ENCODE results near the gene HAUS2. TPM values are rescaled to one million over a fixed set of nuclear protein-coding genes. Genes with fewer than 3 reads are reported as not detected.

Gene HAUS2
- total RNA-seq, 1 experiment from 2014 or later = 39.8 TPM

DNA sequence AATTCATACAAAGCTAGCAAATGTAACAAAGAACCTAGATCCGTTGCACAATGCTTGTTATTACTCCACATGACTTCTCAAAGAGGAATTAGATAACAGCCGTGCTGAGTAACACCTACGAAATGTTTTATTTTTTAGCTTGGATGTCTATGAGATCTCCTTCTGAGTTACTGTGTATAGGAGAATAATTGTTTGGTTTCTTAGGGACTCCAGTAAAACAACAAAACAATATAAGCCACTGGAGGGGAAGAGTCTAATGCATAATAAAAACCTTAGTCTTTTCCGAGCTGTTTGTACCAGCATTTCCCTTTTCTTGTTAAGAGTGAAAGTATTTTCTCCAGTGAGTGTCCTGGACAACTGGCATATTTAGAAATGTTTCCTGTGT, 37.6 kb upstream of the HAUS2 start (continued):
- TF ChIP-seq, protein P1, sequence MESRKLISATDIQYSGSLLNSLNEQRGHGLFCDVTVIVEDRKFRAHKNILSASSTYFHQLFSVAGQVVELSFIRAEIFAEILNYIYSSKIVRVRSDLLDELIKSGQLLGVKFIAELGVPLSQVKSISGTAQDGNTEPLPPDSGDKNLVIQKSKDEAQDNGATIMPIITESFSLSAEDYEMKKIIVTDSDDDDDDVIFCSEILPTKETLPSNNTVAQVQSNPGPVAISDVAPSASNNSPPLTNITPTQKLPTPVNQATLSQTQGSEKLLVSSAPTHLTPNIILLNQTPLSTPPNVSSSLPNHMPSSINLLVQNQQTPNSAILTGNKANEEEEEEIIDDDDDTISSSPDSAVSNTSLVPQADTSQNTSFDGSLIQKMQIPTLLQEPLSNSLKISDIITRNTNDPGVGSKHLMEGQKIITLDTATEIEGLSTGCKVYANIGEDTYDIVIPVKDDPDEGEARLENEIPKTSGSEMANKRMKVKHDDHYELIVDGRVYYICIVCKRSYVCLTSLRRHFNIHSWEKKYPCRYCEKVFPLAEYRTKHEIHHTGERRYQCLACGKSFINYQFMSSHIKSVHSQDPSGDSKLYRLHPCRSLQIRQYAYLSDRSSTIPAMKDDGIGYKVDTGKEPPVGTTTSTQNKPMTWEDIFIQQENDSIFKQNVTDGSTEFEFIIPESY (IDR thresholded peaks at IDR 0.05; ENCODE audit: extremely low read depth, insufficient replicate concordance, low read length) = no peak
- TF ChIP-seq POLR2AphosphoS5 (IDR thresholded peaks at IDR 0.05; ENCODE audit: low read depth, low read length) = no peak

DNA sequence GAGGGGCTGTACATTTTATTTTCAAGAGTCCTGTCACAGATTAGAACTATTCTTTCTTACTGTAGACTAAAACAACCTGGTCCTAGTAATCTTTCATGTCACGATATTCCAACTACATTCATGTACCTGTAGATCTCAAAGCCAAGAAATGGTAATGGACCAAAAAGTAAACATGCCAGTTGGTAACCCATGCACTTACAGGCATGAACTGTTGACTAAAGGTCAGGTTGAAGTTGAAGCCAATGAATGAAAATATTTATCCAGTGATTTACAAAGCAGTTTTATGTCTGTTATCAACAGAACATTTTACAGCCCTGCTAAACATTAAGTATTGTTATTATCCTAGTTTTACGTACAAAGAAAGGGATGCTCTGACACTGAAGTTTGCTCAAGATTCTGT, 25.3 kb upstream of the HAUS2 start:
- Histone ChIP-seq H3K27me3 (ENCODE audit: insufficient read depth, low read length) (no peaks in the 10 kb centered on the region), H3K4me3 (replicated peaks in 1 of 2; ENCODE audit: low read depth in 1 of 2, low read length in 2 of 2) (no peak overlapping the region), H3K27ac (ENCODE audit: low read depth, low read length) (no peak overlapping the region), H3K9me3 (ENCODE audit: control insufficient read depth in 1 of 2, insufficient read depth in 1 of 2, low read depth in 1 of 2, low read length in 2 of 2) (no peaks in the 10 kb centered on the region), H3K79me2 (ENCODE audit: insufficient read depth, low read length) (no peaks in the 10 kb centered on the region), H2AFZ (ENCODE audit: low read depth, low read length, poor library complexity, severe bottlenecking) (no peak overlapping the region), H3K4me1 (ENCODE audit: control insufficient read depth in 1 of 2, insufficient read depth in 2 of 2, low read length in 2 of 2) (no peaks in the 10 kb centered on the region), H3K9me2 (ENCODE audit: insufficient read depth) (no peaks in the 10 kb centered on the region), H3K36me3 (ENCODE audit: control insufficient read depth in 1 of 2, insufficient read depth in 2 of 2, low read length in 2 of 2) (no peaks in the 10 kb centered on the region; a peak in 1 of 4 replicates), H4K20me1 (ENCODE audit: insufficient read depth) (no peaks in the 10 kb centered on the region), H3K9ac (ENCODE audit: low read length) (no peak overlapping the region), H3K4me2 (ENCODE audit: low read length) (no peak overlapping the region)
- intact Hi-C loops (cut with micrococcal nuclease) = no loop called here
- ChIA-PET CTCF (no interaction called here), POLR2A (no interaction called here), RAD21 (ENCODE audit: low non-redundant PET in 1 of 2, low total read pairs in 2 of 2, uncharacterized antibody in 2 of 2, unreplicated experiment in 2 of 2) (interaction anchor here in 1 of 2 experiments (0.6 kb wide), 1 partner anchor 439 kb away, joined by 3 read pairs; no protein-coding TSS in a partner anchor)
- BruUV-seq (replicated peaks) = no TSS peak
- DNase-seq (ENCODE audit: low read depth, low spot score) (no peak), ATAC-seq (no peak)
- TF ChIP-seq POLR2AphosphoS5 (IDR thresholded peaks at IDR 0.05; ENCODE audit: low read depth, low read length) = no peak
- TF ChIP-seq ZFX (IDR thresholded peaks at IDR 0.05) = no peak
- no peak for TF ChIP-seq ELF1 (IDR thresholded peaks at IDR 0.05; ENCODE audit: borderline replicate concordance, low read depth)
- no peak for TF ChIP-seq SIN3A (IDR thresholded peaks at IDR 0.05; ENCODE audit: low read depth)
- TF ChIP-seq SRF (IDR thresholded peaks at IDR 0.05; ENCODE audit: low read depth) = no peak

DNA sequence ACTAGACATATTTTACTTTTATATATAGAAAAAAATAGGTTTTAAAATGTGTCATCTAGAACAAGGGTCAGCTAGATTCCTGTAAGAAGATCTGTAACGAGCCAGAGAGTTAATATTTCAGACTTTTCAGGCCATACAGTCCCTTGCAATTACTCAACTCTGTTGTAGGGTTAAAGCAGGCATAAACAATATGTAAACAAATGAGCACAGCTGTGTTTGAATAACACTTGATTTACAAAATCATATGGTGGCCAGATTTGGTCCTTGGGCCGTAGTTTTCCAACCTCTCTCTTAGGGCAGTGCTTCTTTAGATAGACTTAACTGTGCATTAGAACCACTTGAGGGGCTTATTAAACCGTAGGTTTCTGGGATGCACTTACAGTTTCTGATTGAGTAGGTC, 19.7 kb upstream of the HAUS2 start:
- BruUV-seq (replicated peaks) = no TSS peak
- CTCF ChIA-PET = no interaction called here
- no peak for TF ChIP-seq RAD21 (IDR thresholded peaks at IDR 0.05; ENCODE audit: low read depth)
- TF ChIP-seq ZNF274 (IDR thresholded peaks at IDR 0.05; ENCODE audit: low read depth, low read length) = no peak
- TF ChIP-seq, protein P1 (IDR thresholded peaks at IDR 0.05; ENCODE audit: extremely low read depth, insufficient replicate concordance, low read length) = no peak
- TF ChIP-seq, protein P2, sequence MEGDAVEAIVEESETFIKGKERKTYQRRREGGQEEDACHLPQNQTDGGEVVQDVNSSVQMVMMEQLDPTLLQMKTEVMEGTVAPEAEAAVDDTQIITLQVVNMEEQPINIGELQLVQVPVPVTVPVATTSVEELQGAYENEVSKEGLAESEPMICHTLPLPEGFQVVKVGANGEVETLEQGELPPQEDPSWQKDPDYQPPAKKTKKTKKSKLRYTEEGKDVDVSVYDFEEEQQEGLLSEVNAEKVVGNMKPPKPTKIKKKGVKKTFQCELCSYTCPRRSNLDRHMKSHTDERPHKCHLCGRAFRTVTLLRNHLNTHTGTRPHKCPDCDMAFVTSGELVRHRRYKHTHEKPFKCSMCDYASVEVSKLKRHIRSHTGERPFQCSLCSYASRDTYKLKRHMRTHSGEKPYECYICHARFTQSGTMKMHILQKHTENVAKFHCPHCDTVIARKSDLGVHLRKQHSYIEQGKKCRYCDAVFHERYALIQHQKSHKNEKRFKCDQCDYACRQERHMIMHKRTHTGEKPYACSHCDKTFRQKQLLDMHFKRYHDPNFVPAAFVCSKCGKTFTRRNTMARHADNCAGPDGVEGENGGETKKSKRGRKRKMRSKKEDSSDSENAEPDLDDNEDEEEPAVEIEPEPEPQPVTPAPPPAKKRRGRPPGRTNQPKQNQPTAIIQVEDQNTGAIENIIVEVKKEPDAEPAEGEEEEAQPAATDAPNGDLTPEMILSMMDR (IDR thresholded peaks at IDR 0.05 in 2 of 3, conservative IDR thresholded peaks at IDR 0.05 in 1 of 3; ENCODE audit: borderline replicate concordance in 1 of 3, insufficient read depth in 1 of 3, low read depth in 2 of 3, low read length in 2 of 3) = no peak
- TF ChIP-seq ELF1 (IDR thresholded peaks at IDR 0.05; ENCODE audit: borderline replicate concordance, low read depth) = no peak
- TF ChIP-seq TCF7L2 (IDR thresholded peaks at IDR 0.05; ENCODE audit: borderline replicate concordance, extremely low read depth, insufficient read depth, insufficient read length) = no peak
- no peak for TF ChIP-seq EZH2phosphoT487 (IDR thresholded peaks at IDR 0.05; ENCODE audit: borderline replicate concordance)
- no peak for TF ChIP-seq FOSL1 (IDR thresholded peaks at IDR 0.05; ENCODE audit: low read depth)

More for the DNA sequence above, 19.7 kb upstream of the HAUS2 start:
- POLR2A ChIA-PET = no interaction called here
- ATAC-seq = no peak
- H3K4me1 ChIP-seq (ENCODE audit: control insufficient read depth in 1 of 2, insufficient read depth in 2 of 2, low read length in 2 of 2) = no peaks in the 10 kb centered on the region
- H3K27me3 ChIP-seq (ENCODE audit: insufficient read depth, low read length) = no peaks in the 10 kb centered on the region
- H3K4me3 ChIP-seq (replicated peaks in 1 of 2; ENCODE audit: low read depth in 1 of 2, low read length in 2 of 2) = no peak overlapping the region
- H2AFZ ChIP-seq (ENCODE audit: low read depth, low read length, poor library complexity, severe bottlenecking) = no peak overlapping the region
- no peaks in the 10 kb centered on the region for H3K79me2 ChIP-seq (ENCODE audit: insufficient read depth, low read length)
- RAD21 ChIA-PET (ENCODE audit: low non-redundant PET in 1 of 2, low total read pairs in 2 of 2, uncharacterized antibody in 2 of 2, unreplicated experiment in 2 of 2) = no interaction called here
- H4K20me1 ChIP-seq (ENCODE audit: insufficient read depth) = no peaks in the 10 kb centered on the region
- no peaks in the 10 kb centered on the region for H3K9me2 ChIP-seq (ENCODE audit: insufficient read depth)
- intact Hi-C loops (cut with micrococcal nuclease) = no loop called here
- H3K27ac ChIP-seq (ENCODE audit: low read depth, low read length) = no peak overlapping the region
- peaks cover 0 to 5% of the 10 kb centered on the region in 2 experiments; a peak in 2 of 4 replicates for H3K36me3 ChIP-seq (ENCODE audit: control insufficient read depth in 1 of 2, insufficient read depth in 2 of 2, low read length in 2 of 2)
- H3K9ac ChIP-seq (ENCODE audit: low read length) = no peak overlapping the region
- no peak overlapping the region for H3K4me2 ChIP-seq (ENCODE audit: low read length)
- no peaks in the 10 kb centered on the region for H3K9me3 ChIP-seq (ENCODE audit: control insufficient read depth in 1 of 2, insufficient read depth in 1 of 2, low read depth in 1 of 2, low read length in 2 of 2)
- DNase-seq (ENCODE audit: low read depth, low spot score) = no peak
